Stimulated activated CD4-positive, alpha-beta T cell treated with anti-CD3 and anti-CD28 coated beads, Interleukin-1b, Interleukin-23, amount 100 ng/mL, for 4 hours (primary cell): ENCODE results near the gene MIA2.

Experiments used
- DNase-seq, 2 donors: peaks; one replicate each; pipeline ENCODE4 v3.0.0-alpha.2; 2020; ENCODE audit warnings: low read depth in 2 of 2

MIA2 gene

DNA sequence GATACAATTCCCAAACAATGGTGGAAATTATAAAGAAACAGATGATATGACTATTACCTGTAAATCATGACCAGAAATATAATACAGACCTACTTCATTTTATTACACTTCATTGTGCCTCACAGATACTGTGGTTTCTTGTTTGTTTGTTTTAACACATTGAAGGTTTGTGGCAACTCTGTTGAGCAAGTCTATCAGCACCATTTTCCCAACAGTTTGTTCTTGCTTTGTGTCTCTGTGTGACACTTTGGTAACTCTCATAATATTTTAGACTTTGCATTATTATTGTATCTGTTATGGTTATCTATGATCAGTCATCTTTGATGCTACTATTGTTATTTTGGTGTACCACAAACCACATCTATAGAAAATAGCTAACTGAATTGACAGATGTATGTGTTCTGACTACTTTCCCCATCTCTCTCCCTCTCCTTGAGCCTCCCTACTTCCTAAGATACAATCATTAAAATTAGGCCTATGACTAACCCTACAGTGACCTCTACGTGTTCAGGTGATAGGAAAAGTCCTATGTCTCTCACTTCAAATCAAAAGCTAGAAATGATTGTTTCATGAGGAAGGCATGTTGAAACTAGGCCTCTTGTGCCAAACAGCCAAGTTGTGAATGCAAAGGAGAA is 149.4 kb downstream of the MIA2 start:
- no peak for DNase-seq

DNA sequence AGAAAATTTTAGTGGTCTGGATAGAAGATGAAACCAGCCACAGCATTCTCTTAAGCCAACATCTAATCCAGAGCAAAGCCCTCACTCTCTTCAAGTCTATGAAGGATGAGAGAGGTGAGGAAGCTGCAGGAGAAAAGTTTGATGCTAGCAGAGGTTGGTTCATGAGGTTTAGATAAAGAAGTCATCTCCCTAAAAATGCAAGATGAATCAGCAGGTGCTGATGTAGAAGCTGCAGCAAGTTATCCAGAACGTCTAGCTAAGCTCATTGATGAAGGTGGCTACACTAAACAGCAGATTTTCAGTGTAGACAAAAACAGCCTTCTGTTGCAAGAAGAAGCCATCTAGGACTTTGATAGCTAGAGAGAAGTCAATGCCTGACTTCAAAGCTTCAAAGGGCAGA is 150.0 kb downstream of the MIA2 start:
- no peak for DNase-seq

DNA sequence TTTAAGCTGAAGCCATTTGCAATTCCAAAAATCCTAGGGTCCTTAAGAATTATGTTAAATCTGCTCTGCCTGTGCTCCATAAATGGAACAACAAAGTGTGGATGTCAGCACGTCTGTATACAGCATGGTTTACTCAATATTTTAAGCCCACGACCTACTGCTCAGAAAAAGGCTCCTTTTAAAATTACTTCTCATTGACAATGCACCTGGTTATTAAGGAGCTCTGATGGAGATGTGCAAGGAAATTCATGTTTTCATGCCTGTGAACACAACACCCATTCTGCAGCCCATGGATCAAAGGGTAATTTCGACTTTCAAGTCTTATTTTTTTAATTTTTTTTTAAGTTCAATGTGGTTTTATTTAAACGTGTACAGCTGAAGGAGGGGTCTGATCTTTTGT is 150.5 kb downstream of the MIA2 start:
- no peak for DNase-seq

DNA sequence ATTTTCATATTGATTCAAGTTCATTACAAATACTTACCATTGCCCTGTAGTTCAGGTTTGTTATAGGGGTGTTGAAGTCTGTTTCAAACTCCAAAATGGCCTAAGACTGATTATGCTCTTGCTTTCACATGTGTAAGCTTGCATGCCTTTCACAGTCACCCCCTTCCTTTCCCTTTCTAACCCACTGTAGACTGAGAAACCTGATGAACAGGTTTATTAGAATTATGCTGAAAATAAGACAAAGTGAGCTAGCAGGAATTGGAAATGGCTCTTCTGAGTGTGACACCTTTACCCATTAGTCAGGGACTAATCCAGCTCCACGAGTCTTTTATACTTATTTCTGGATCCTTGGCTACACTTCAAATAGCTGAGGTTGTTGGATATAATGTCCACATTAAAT is 159.6 kb downstream of the MIA2 start:
- DNase-seq: no peak

DNA sequence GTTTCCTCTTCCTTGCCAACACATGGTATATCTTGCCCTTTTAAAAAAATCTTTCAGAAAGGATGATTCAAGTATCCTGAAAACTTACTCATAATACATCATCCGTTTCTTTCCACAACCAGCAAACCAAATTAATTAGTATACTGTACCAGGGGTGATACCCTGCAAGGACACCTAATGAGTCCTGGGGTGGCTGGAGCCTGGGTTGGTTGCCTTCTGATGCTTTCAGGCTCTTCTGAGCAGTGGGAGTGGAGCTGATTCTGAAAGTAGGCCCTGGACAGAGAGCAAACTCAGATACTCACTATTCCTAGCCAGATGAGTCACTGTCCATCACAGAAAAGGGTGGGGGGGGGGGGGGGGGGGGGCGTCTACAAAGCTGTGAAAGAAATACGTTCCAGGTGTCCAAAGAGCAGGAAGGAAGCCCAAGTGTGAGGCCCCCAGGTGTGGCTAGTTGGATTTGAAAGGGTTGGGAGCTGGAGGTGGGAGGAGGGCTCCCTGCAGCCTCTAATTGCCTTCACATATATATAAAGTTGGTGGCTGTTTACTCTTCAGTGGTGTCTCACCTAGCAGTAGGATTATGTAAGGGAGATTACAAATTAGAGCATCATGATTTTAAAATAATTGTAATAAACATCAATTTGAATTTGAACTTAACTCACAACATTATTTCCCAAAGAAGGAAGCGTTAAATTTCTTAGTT is 162.0 kb downstream of the MIA2 start:
- no peak for DNase-seq

DNA sequence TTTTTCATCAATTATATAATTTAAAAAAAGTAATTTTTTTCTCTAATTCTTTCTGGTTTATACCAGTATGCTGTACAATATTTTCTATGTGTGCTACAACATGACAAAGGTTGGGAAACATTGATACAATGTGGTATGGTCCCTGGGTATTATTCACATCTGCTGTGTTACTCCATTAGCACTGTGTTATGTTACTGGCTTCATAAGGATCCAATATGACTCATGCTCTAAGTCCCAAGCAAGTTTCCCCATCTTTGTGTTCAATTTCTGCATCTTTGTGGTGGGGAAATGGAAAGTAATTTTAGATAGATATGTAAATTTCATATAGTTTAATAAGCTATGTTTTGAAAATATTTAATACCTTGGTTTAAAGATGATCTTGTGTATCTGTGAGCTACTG is 162.7 kb downstream of the MIA2 start:
- no peak for DNase-seq

DNA sequence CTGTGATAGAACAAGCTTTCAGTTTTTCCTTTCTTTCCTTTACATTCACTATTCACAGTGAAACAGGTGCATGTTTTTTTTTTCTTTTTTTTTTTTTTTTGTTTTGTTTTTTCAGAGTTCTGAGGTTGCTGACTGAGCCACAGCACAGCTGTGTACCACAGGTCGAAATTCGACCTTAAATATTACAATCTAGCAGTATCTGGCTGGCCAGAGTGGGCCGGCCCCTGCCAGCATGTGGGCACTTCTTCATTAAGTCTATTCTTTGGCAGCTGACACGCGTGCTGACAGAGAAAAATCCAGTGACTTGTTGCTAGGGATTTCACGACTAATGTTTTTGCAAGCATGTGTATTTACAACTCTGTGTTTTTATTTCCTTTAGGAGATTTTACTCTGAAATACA is 164.7 kb downstream of the MIA2 start:
- no peak for DNase-seq

DNA sequence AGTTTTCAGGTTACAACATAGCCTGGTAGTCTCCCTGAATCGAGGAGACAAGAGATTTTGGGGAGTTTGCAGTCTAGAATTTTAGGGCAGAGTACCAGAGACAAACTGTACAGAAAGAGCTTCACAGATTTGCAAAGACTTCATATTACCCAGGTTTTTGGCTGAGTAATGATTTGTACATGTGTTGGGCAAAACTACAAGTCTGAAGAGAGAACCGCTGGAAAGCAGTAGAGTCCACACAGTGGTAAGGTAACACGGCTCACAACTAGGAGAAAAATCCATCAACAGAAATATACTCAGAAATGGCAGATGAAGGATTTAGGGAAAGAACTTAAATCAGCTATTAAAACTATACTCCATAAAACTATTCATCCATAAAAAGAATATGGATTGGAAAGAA is 172.8 kb downstream of the MIA2 start:
- DNase-seq: no peak

DNA sequence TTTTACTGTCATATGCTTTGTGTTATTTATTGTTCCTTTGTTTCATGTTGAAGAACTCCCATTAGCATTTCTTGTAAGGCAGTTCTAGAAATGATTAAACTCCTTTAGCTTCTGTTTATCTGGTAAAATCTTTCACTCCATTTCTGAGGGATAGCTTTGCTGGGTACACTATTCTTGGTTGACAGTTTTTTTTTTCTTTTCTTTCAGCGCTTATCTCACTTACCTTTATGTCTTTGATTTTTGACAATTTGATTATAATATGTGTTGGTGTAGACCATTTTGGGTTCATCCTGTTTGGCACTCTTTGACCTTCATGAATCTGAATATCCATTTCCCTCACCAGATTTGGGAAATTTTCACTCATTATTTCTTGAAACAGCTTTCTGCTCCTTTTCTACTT is 182.4 kb downstream of the MIA2 start:
- no peak for DNase-seq

DNA sequence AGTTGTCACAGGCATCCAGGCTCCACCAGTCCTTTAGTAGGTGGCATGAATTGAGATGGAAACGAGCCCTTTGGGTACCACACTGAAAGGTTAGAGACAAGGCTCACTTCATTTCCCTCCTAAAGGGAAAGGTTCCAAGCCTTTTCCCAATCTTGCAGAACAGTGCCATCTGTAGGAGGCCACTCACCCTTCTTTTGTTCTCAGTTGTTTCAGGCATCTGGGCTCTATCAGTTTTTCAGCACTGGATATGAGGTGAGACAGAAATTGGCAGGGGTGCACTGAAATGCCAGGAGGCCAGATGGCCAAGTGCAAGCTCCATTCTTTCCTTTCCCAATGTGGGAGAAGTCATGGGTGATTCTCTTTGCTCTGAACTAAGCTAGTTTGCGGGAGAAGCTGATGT is 183.3 kb downstream of the MIA2 start:
- DNase-seq: no peak

DNA sequence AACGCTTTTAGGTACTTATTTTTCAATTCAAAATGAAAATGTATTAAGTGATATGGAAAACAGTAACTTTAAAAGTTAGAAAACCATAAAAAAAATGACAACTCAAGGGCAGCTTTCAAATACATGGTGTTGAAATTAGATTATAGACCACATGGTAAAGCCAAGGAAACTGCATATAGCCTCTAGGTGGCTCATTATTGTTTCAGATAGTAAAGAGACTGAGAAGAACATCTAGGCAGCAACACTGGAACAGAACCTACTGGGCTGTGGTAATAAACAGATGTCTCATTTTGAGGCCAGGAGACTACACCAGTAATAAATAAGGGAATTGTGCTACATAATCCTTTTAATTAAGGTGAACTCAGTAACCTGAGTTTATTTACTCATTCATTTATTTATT is 185.6 kb downstream of the MIA2 start:
- no peak for DNase-seq

DNA sequence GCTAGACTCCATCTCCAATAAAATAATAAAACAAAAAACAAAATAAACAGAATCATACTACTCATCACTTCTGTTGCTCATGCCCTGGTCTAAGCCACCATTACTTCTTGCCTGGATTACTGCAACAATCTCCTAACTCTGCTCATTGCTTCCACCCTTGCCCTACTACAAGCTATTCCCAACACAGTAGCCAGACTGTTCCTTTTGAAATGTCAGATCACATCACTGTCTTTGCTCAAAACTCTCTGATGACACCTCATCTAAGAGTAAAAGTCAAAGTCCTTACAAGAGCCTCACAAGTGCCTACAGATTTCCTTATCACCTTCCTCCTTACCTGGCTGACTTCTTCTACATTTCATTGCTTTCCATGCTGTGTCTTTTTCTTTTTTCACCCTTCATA is 188.5 kb downstream of the MIA2 start:
- DNase-seq: no peak

DNA sequence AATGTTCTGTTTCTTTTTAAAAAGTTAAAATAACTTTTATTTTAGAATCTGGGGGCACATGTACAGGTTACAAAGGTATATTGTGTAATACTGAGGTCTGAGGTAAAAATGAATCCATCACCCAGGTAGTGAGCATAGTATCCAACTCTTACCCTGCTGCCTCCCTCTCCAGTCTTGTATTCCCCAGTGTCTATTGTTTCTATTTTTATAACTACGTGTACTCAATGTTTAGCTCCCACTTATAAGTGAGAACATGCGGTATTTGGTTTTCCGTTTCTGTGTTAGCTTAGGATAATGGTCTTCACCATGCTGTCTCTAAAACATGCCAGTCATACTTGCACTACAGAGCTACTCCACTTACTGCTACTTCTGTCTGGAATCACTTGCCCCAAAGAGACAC is 190.1 kb downstream of the MIA2 start:
- no peak for DNase-seq

DNA sequence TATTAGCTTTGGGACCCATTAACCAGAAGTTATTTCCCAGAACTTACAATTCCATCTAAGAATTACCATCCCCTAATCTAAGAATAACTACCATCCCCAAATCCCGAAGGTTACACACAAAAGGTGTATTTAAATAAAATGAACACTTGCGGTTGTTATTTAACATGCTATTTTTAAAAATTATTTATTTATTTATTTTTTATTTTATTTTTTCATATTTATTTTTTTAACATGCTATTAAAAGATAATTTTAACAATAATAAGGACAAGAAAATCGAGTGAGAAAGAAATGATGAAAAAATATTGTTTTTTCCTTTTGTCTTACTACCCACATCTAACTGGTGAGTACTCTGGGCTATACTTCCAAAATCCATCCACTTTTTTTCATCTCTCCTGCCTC is 192.2 kb downstream of the MIA2 start:
- DNase-seq: no peak

DNA sequence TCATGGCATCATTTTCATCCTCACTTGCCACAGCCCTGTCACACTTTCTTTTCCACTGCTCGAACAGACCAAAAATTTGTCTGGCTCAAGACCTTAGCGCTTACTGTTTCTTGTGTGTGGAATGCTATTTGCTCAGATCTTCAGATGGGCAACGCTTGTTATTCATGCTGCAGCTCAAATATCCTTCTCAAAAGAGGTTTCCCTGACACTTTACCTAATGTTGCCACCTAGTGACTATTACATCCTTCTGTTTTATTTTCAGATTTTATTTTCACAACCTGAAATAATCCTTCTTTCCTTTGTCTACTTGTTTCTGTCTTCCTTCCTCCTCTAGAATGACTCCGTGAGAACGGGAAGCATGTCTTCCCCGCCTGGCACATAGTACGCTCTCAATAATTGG is 192.9 kb downstream of the MIA2 start:
- no peak for DNase-seq

DNA sequence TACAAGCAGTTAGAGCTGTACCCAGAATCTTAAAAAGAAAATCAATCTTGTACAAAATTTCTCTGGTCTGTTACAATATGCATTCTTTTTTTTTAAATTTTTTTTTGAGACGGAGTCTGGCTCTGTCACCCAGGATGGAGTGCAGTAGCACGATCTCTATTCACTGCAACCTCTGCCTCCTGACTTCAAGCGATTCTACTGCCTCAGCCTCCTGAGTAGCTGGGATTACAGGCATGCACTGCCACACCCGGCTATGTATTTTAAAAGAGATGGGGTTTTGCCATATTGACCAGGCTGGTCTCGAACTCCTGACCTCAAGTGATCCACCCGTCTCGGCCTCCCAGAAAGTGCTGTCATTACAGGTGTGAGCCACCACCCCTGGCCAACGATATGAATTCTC is 194.4 kb downstream of the MIA2 start:
- no peak for DNase-seq

DNA sequence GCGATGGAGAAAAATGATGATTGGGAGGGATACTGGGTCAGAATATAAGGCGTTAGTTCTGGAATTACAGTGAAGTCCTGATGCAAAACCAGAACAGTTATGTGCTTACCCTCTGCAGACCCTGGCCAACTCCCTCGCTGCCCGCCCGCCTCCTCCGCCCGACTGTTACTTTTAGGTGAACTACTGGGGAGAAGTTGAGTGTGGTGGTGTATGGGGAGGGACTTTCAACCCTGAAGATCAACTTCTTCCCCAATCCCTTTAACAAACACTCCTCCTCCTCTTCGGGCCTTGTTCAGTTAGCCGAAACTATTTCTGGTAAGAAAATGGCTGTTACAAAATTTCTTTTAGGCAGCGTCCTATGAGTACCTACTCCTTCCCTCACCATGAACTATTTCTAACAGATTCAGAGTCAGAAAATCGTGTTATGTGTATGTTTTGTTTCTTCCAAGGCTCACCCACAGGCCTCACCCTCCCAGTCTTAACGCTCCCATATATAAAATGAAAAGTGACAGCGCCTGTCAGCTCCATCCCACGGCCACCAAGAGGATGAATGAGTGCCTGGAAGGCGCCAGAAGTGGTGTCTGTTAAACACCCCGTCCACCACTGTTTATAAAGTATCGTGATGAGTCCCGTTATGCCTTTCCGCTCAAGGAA is 197.2 kb downstream of the MIA2 start:
- no peak for DNase-seq

DNA sequence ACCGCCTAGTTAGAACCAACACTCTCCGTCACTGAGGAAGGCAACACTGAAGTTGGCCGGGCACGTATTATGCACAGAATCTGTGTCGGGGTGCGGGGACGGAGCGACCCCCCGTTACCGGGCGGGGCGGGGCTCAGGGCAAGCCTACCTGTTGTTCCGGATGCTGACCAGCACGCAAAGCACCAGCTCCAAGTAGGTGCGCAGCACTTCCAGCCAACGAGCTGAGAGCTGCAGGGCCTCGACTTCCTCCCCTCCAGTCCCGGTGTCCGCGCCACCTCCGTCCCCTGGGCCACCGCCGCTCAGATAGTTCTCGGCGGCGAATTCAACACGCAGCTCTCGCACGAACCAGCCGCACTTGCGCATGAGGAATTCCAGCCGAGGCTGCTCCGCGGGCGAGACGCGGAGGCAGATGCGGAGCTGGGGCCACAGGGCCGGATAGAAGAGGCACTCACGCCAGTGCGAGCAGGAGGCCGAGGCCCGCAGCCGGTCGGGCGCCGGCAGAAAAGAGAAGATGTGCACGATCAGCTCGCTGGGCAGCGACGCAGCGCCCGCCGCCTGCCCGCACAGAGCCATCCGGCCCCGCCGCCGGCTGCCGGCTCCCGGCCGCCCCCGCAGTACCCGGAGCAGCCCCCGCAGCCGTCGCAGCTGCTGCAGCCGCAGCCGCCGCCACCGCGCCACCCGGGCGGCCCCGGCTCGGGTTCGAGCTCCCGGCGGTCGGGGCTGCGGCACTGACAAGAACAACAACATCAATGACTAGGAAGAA is 197.9 kb downstream of the MIA2 start:
- peak; percentile 2 to 20 for DNase-seq

DNA sequence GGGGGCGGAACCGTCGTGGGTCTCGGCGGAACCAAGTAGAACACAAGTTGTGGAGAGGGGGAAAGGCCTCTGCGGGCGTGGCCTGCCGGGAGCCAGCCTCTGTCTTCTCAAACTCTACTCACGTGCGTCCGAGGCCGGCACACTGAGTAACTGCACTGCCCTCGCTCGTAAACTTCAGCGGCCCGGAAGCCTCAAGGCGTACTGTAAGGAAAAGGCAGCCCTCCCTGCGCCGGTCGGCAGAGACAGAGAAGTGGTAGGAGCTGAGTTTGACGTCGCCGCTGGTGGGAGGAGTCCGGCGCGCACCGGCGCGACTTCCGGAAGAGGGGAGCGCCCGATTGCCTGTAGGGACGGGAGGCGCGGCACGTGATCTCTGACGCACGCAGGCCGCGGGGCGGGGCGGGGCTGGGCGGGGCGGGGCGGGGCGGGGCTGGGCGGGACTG is 198.5 kb downstream of the MIA2 start, which contains the start of gene FBXO33:
Gene FBXO33 (minus strand): TSS at position 255 of the 440 bp plus-strand sequence. CDS start 271 bp downstream, outside the sequence.
- peak; percentile 93 for DNase-seq

DNA sequence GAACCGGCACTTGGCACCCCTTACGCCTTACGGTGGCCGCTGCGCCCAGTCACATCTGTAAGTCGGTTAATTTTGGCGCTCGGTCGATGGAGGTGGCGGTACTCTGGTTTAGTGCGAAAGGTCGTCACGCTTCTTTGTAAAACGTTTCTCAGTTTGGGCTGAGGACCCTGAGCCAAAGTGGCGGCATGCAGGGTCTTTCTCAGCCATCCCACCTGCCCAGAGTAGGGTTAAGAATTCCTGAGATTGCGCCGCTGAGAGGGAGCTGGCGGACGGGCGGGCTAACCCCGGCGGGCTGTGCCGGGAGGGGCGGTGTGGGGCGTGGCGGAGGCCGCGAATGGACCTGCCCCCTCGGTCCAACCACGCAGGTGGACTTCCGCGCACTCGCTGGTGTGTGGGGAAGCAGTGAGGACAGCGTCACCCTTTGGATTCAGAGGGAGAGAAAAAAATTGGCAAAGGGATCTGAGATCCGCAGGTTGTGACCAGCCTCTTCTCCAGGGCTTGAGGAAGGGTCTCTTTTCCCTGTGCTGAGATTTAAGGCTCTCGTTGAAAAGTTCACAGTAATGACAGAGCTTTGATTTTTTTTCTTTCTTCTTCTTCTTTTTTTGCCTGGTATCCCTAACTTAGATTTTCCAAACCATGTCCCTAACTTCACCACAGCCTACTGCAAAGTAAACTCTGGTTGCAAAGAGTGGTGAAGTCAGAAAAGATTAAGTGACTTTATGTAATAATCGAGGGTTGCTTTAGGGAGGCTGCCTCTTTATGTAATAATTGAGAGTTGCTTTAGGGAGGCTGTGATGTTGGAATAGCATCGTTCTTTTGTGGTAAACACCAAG is 199.1 kb downstream of the MIA2 start:
- DNase-seq: peak; percentile 44 to 62

DNA sequence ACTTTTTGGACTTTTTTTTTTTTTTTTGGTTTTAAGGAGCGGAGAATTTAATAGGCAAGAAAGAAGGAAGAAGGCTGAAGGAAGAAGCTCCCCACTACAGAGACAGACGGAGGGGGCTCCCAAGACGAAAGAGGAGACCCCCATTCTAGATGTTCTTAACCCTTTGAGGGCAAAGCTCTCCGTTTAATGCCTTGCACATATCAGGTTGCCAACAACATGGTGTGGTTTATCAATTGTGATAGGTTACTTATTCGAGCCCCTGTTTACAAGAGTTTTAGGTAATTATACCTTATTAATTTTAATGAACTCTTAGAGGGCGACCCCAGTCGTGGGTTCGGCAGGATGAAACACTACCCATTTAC is 199.7 kb downstream of the MIA2 start:
- no peak for DNase-seq

DNA sequence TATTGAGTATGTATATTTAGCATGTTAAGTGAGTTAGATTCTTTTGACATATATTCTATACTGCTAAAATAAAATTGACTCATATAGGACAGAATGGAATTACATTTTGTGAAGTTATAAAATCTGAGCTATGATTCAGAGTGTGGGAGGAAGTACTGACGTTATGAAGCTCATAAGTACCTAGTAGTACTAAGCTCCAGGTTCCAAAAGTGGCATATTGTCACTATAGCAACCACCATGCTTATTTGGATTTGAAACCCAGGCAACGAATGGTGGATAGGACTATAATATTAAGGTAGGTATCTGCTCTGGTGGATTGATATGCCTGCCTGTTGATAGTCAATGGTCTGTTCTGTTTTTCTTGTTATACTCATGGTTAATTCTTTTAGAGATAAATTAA is 200.7 kb downstream of the MIA2 start:
- no peak for DNase-seq
